H9 (cell line): ENCODE measurements around the gene RNF126. TPM values are rescaled to one million over a fixed set of nuclear protein-coding genes. Genes with fewer than 3 reads are reported as not detected.

Source experiments
- DNase-seq: peaks from one replicate; pipeline ENCODE4 v3.0.0-alpha.2; 2017
- H2AFZ ChIP-seq: one replicate; pipeline ENCODE4 v1.6.1; 2013; ENCODE audit warnings: mild to moderate bottlenecking, low read length, control low read depth, moderate library complexity
- H2AK5ac ChIP-seq: 2 replicates; pipeline ENCODE4 v1.6.1; 2013; ENCODE audit warnings: low read length, control low read depth, mixed read lengths; ENCODE audit not compliant: insufficient read length
- H2BK120ac ChIP-seq: one replicate; pipeline ENCODE4 v1.6.1; 2013; ENCODE audit warnings: low read depth, mild to moderate bottlenecking, low read length, control low read depth, inconsistent platforms; ENCODE audit not compliant: poor library complexity, severe bottlenecking
- H2BK12ac ChIP-seq: 2 replicates; pipeline ENCODE4 v1.6.1; 2013; ENCODE audit warnings: low read length, control low read depth, mixed read lengths, low read depth; ENCODE audit not compliant: insufficient read length
- H2BK15ac ChIP-seq: 2 replicates; pipeline ENCODE4 v1.6.1; 2013; ENCODE audit warnings: low read depth, low read length, control low read depth
- H2BK20ac ChIP-seq: one replicate; pipeline ENCODE4 v1.6.1; 2013; ENCODE audit warnings: low read depth, mild to moderate bottlenecking, low read length, control low read depth, inconsistent platforms; ENCODE audit not compliant: poor library complexity, severe bottlenecking
- H2BK5ac ChIP-seq: 2 replicates; pipeline ENCODE4 v1.6.1; 2013; ENCODE audit warnings: low read length, control low read depth, mixed read lengths; ENCODE audit not compliant: insufficient read length
- H3K14ac ChIP-seq: 2 replicates; pipeline ENCODE4 v1.6.1; 2013; ENCODE audit warnings: low read length, control low read depth; ENCODE audit not compliant: insufficient read depth
- H3K18ac ChIP-seq: 2 replicates; pipeline ENCODE4 v1.6.1; 2013; ENCODE audit warnings: low read depth, mild to moderate bottlenecking, mixed read lengths, low read length, control low read depth; ENCODE audit not compliant: insufficient read length
- H3K23ac ChIP-seq: 2 replicates; pipeline ENCODE4 v1.6.1; 2013; ENCODE audit warnings: low read length, control low read depth, mixed read lengths, low read depth; ENCODE audit not compliant: insufficient read length
- H3K23me2 ChIP-seq: 2 replicates; pipeline ENCODE4 v1.6.1; 2013; ENCODE audit warnings: low read depth, mild to moderate bottlenecking, mixed read lengths, low read length, control low read depth; ENCODE audit not compliant: insufficient read length, poor library complexity, severe bottlenecking
- H3K27ac ChIP-seq: 2 replicates; pipeline ENCODE4 v1.5.1; 2013; ENCODE audit warnings: low read length, control low read depth, mixed read lengths, low read depth; ENCODE audit not compliant: insufficient read length
- H3K27me3 ChIP-seq: 2 replicates; pipeline ENCODE4 v1.6.1; 2013; ENCODE audit warnings: low read length, control low read depth, inconsistent platforms; ENCODE audit not compliant: insufficient read depth
- H3K4ac ChIP-seq: 2 replicates; pipeline ENCODE4 v1.6.1; 2013; ENCODE audit warnings: low read depth, mild to moderate bottlenecking, control low read depth, inconsistent platforms, low read length, moderate library complexity
- H3K4me1 ChIP-seq: 2 replicates; pipeline ENCODE4 v1.6.1; 2013; ENCODE audit warnings: low read length, control low read depth, inconsistent platforms; ENCODE audit not compliant: insufficient read depth
- H3K4me2 ChIP-seq: 2 replicates; pipeline ENCODE4 v1.6.1; 2013; ENCODE audit warnings: low read length, control low read depth, mixed read lengths; ENCODE audit not compliant: insufficient read length, insufficient read depth
- H3K56ac ChIP-seq: 2 replicates; pipeline ENCODE4 v1.6.1; 2013; ENCODE audit warnings: low read depth, mild to moderate bottlenecking, mixed read lengths, low read length, control low read depth; ENCODE audit not compliant: insufficient read length
- H3K79me1 ChIP-seq: 2 replicates; pipeline ENCODE4 v1.6.1; 2013; ENCODE audit warnings: low read depth, mild to moderate bottlenecking, moderate library complexity, low read length, control low read depth, inconsistent platforms; ENCODE audit not compliant: insufficient read depth, poor library complexity, severe bottlenecking
- H3K79me2 ChIP-seq: 2 replicates; pipeline ENCODE4 v1.6.1; 2013; ENCODE audit warnings: low read length, control low read depth, inconsistent platforms; ENCODE audit not compliant: insufficient read depth
- H3K9ac ChIP-seq: 2 replicates; pipeline ENCODE4 v1.6.1; 2013; ENCODE audit warnings: low read length, control low read depth, mixed read lengths; ENCODE audit not compliant: insufficient read length; ENCODE audit errors: extremely low read depth
- H3K9me3 ChIP-seq: one replicate; pipeline ENCODE4 v1.6.1; 2013; ENCODE audit warnings: low read depth, low read length, inconsistent platforms; ENCODE audit not compliant: control insufficient read depth
- H3T11ph ChIP-seq: one replicate; pipeline ENCODE4 v1.6.1; 2013; ENCODE audit warnings: mild to moderate bottlenecking, low read length, control low read depth, inconsistent platforms
- H4K20me1 ChIP-seq: one replicate; pipeline ENCODE4 v1.6.1; 2013; ENCODE audit not compliant: control insufficient read depth, insufficient read length, insufficient read depth
- H4K5ac ChIP-seq: 2 replicates; pipeline ENCODE4 v1.6.1; 2013; ENCODE audit warnings: low read depth, mild to moderate bottlenecking, mixed read lengths, low read length, control low read depth; ENCODE audit not compliant: insufficient read length
- H4K8ac ChIP-seq: replicated peaks from 2 replicates; pipeline ENCODE4 v1.6.1; 2013; ENCODE audit warnings: low read length, control low read depth, mixed read lengths, low read depth; ENCODE audit not compliant: insufficient read length
- H4K91ac ChIP-seq: 2 replicates; pipeline ENCODE4 v1.6.1; 2013; ENCODE audit warnings: low read depth, mild to moderate bottlenecking, moderate library complexity, mixed read lengths, low read length, control low read depth; ENCODE audit not compliant: insufficient read length
- H3K27ac Mint-ChIP-seq, 3 experiments: 2 replicates in 2 of 3; 3 replicates in 1 of 3; pipeline ENCODE4 v1.8.0; 2020 to 2021; ENCODE audit warnings: mixed read lengths in 3 of 3, mild to moderate bottlenecking in 1 of 3, moderate library complexity in 1 of 3
- H3K27me3 Mint-ChIP-seq: 2 replicates; pipeline ENCODE4 v1.8.0; 2021; ENCODE audit warnings: low read depth, mild to moderate bottlenecking, moderate library complexity, mixed read lengths
- H3K36me3 Mint-ChIP-seq, 3 experiments: 2 replicates in 2 of 3; 3 replicates in 1 of 3; pipeline ENCODE4 v1.8.0; 2020 to 2021; ENCODE audit warnings: low read depth in 3 of 3, mixed read lengths in 3 of 3; ENCODE audit not compliant: insufficient read depth in 1 of 3
- H3K4me1 Mint-ChIP-seq, 2 experiments: 2 replicates each; pipeline ENCODE4 v1.8.0; 2020; ENCODE audit warnings: mixed read lengths in 2 of 2
- H3K4me3 Mint-ChIP-seq, 2 experiments: 2 replicates in 1 of 2; 3 replicates in 1 of 2; pipeline ENCODE4 v1.8.0; 2020 to 2021; ENCODE audit warnings: mild to moderate bottlenecking in 2 of 2, mixed read lengths in 2 of 2, moderate library complexity in 1 of 2
- H3K9me3 Mint-ChIP-seq, 2 experiments: 2 replicates in 1 of 2; 3 replicates in 1 of 2; pipeline ENCODE4 v1.8.0; 2020; ENCODE audit warnings: mild to moderate bottlenecking in 2 of 2, mixed read lengths in 2 of 2, moderate library complexity in 1 of 2
- WGBS: extraction: QIAGEN DNeasy Blood & Tissue Kit; methylation state at CpG from one replicate; pipeline ENCODE4 v1.1.7; 2013; ENCODE audit warnings: missing lambda C conversion rate, low lambda C conversion rate, mixed read lengths; ENCODE audit not compliant: insufficient read length; ENCODE audit errors: extremely low coverage; 5-methylcytosine and 5-hydroxymethylcytosine counted together
- total RNA-seq: library from RNA; stranded (reverse); gene quantifications from 2 replicates; pipeline ENCODE4 v1.2.1, GENCODE V29; 2021
- TF ChIP-seq, protein P1 (sequence below): fragments of 200-600 bp; sonication (generic); conservative IDR thresholded peaks from 3 replicates; pipeline ENCODE4 v1.8.0; 2021; ENCODE audit warnings: antibody characterized with exemption, mild to moderate bottlenecking

RNF126 gene
- total RNA-seq, 1 experiment from 2014 or later, result 81.9 TPM

DNA sequence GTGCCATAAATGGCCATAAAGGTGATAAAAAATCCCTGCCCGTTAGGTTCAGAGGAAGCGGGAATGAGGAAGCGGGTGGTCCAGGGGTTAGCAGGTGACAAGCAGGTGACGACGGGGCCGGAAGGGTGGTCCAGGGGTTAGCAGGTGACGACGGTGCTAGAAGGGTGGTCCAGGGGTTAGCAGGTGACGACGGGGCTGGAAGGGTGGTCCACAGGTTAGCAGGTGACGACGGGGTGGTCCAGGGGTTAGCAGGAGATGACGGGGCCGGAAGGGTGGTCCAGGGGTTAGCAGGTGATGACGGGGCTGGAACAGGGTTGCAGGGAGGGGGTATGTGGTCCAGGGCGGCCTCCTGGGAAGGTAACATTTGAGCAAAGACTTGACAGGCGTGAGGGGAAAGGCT lies 26.0 kb upstream of the RNF126 start:
- Histone ChIP-seq H2BK5ac (no peak overlapping the region), H4K5ac (no peak overlapping the region), H3K79me2 (no peaks in the 10 kb centered on the region), H2BK120ac (no peak overlapping the region), H3K27ac (no peak overlapping the region), H3K23ac (no peak overlapping the region), H2BK20ac (no peak overlapping the region), H3K27me3 (no peaks in the 10 kb centered on the region), H2AK5ac (no peak overlapping the region), H3K4me1 (no peaks in the 10 kb centered on the region), H3K4me2 (no peak overlapping the region), H4K91ac (no peak overlapping the region), H2BK12ac (no peak overlapping the region), H3K4ac (no peak overlapping the region), H3T11ph (no peak overlapping the region), H3K9ac (no peak overlapping the region), H3K14ac (no peak overlapping the region), H2AFZ (no peak overlapping the region), H3K23me2 (no peaks in the 10 kb centered on the region), H2BK15ac (no peak overlapping the region), H3K9me3 (no peaks in the 10 kb centered on the region), H3K56ac (no peak overlapping the region), H3K18ac (no peak overlapping the region), H3K79me1 (no peaks in the 10 kb centered on the region), H4K20me1 (no peaks in the 10 kb centered on the region), H4K8ac (no peak overlapping the region)
- no peaks in the 10 kb centered on the region for H3K36me3 Mint-ChIP-seq
- peaks cover 10% of the 10 kb centered on the region for H3K27me3 Mint-ChIP-seq
- TF ChIP-seq, protein P1, sequence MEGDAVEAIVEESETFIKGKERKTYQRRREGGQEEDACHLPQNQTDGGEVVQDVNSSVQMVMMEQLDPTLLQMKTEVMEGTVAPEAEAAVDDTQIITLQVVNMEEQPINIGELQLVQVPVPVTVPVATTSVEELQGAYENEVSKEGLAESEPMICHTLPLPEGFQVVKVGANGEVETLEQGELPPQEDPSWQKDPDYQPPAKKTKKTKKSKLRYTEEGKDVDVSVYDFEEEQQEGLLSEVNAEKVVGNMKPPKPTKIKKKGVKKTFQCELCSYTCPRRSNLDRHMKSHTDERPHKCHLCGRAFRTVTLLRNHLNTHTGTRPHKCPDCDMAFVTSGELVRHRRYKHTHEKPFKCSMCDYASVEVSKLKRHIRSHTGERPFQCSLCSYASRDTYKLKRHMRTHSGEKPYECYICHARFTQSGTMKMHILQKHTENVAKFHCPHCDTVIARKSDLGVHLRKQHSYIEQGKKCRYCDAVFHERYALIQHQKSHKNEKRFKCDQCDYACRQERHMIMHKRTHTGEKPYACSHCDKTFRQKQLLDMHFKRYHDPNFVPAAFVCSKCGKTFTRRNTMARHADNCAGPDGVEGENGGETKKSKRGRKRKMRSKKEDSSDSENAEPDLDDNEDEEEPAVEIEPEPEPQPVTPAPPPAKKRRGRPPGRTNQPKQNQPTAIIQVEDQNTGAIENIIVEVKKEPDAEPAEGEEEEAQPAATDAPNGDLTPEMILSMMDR, result no peak
- no peak overlapping the region for H3K4me3 Mint-ChIP-seq
- peaks cover 3% of the 10 kb centered on the region in 2 experiments; a peak in 1 of 4 replicates for H3K4me1 Mint-ChIP-seq
- no peak for DNase-seq
- peaks cover 3 to 5% of the 10 kb centered on the region in 2 experiments; a peak in 2 of 5 replicates for H3K9me3 Mint-ChIP-seq
- no CpG with 5 or more reads among the region's 17 CpGs for WGBS
- H3K27ac Mint-ChIP-seq, result no peak overlapping the region; a peak in 1 of 7 replicates
